H1 (cell line): Measurements from ENCODE around the gene KRT1. TPM values are rescaled to one million over a fixed set of nuclear protein-coding genes. Genes with fewer than 3 reads are reported as not detected.

Source experiments
- CTCF ChIA-PET: fragments of 300-600 bp; sonication (Branson Sonifier 250); formaldehyde crosslinking; loops from one replicate; lab custom pipeline; 2021; ENCODE audit not compliant: partially characterized antibody; lab: Charles Lee
- POLR2A ChIA-PET: fragments of 300-600 bp; sonication (Branson Sonifier 250); formaldehyde crosslinking; loops from one replicate; lab custom pipeline; 2021; ENCODE audit warnings: inconsistent platforms; ENCODE audit not compliant: partially characterized antibody; lab: Charles Lee
- DNase-seq, 2 experiments: peaks; one replicate each; pipeline versions ENCODE4 v3.0.0 to v3.0.0-alpha.2; 2010 to 2022; ENCODE audit warnings: low spot score in 2 of 2, low read depth in 1 of 2, mixed read lengths in 1 of 2
- FAIRE-seq: peaks from 2 replicates; lab custom pipeline; 2011; peaks lifted over from hg19 to GRCh38; lab: Jason Lieb, UNC
- H2AFZ ChIP-seq: 2 replicates; pipeline ENCODE4 v1.8.1; 2012; ENCODE audit warnings: low read length, inconsistent platforms
- H2AK5ac ChIP-seq: 2 replicates; pipeline ENCODE4 v1.6.1; 2013; ENCODE audit warnings: low read depth, low read length
- H2BK120ac ChIP-seq: replicated peaks from 2 replicates; pipeline ENCODE3; 2013; ENCODE audit warnings: low read depth, low read length, inconsistent platforms
- H2BK12ac ChIP-seq: 2 replicates; pipeline ENCODE4 v1.6.1; 2013; ENCODE audit warnings: low read depth, low read length
- H2BK15ac ChIP-seq: 2 replicates; pipeline ENCODE4 v1.6.1; 2013; ENCODE audit warnings: low read length
- H2BK20ac ChIP-seq: 2 replicates; pipeline ENCODE4 v1.6.1; 2013; ENCODE audit warnings: low read length
- H2BK5ac ChIP-seq: 2 replicates; pipeline ENCODE4 v1.6.1; 2013; ENCODE audit warnings: low read depth, low read length
- H3K14ac ChIP-seq: 2 replicates; pipeline ENCODE4 v1.6.1; 2013; ENCODE audit warnings: inconsistent platforms; ENCODE audit not compliant: insufficient read length
- H3K18ac ChIP-seq: 2 replicates; pipeline ENCODE4 v1.6.1; 2013; ENCODE audit warnings: low read length; ENCODE audit errors: extremely low read depth
- H3K23ac ChIP-seq: 2 replicates; pipeline ENCODE4 v1.6.1; 2013; ENCODE audit warnings: inconsistent platforms; ENCODE audit not compliant: insufficient read length
- H3K23me2 ChIP-seq: 2 replicates; pipeline ENCODE4 v1.6.1; 2013; ENCODE audit warnings: low read depth, low read length
- H3K27ac ChIP-seq: 2 replicates; pipeline ENCODE4 v1.6.1; 2011; ENCODE audit warnings: low read depth, low read length, inconsistent platforms
- H3K27me3 ChIP-seq, 4 experiments: replicated peaks in 1 of 4; 1 replicate in 1 of 4; 2 replicates in 3 of 4; pipeline versions ENCODE4 v1.6.1 to v1.8.1; 2011 to 2013; ENCODE audit warnings: low read length in 3 of 4, mild to moderate bottlenecking in 3 of 4, inconsistent platforms in 2 of 4, mixed read lengths in 2 of 4, moderate library complexity in 1 of 4; ENCODE audit not compliant: control insufficient read depth in 3 of 4, insufficient read depth in 3 of 4; ENCODE audit errors: extremely low read depth in 1 of 4
- H3K36me3 ChIP-seq, 4 experiments: 2 replicates each; pipeline versions ENCODE4 v1.6.1 to v1.8.1; 2011 to 2013; ENCODE audit warnings: mild to moderate bottlenecking in 4 of 4, low read length in 3 of 4, moderate library complexity in 2 of 4, control low read depth in 1 of 4, inconsistent platforms in 1 of 4; ENCODE audit not compliant: insufficient read depth in 4 of 4, control insufficient read depth in 2 of 4
- H3K4ac ChIP-seq: replicated peaks from 2 replicates; pipeline ENCODE3; 2013; ENCODE audit warnings: low read length, low read depth, mixed read lengths, inconsistent platforms; ENCODE audit not compliant: insufficient read length
- H3K4me1 ChIP-seq, 4 experiments: replicated peaks in 1 of 4; 1 replicate in 1 of 4; 2 replicates in 3 of 4; pipeline versions ENCODE4 v1.6.1 to v1.8.1; 2011 to 2013; ENCODE audit warnings: low read length in 3 of 4, inconsistent platforms in 2 of 4, mixed read lengths in 1 of 4; ENCODE audit not compliant: insufficient read depth in 4 of 4, control insufficient read depth in 3 of 4
- H3K4me2 ChIP-seq, 2 experiments: 2 replicates each; pipeline versions ENCODE4 v1.6.1 to v1.8.1; 2011 to 2013; ENCODE audit warnings: low read depth in 2 of 2, low read length in 2 of 2, control low read depth in 1 of 2, inconsistent platforms in 1 of 2, mild to moderate bottlenecking in 1 of 2; ENCODE audit not compliant: insufficient read depth in 1 of 2
- H3K4me3 ChIP-seq, 4 experiments: fragments of 200-600, 300-600 bp in 1 of 4; sonication (generic), shearing (Covaris generic), sonication (Bioruptor Twin) in 1 of 4; 2 replicates each; pipeline versions ENCODE4 v1.5.1 to v1.8.1; 2011 to 2016; ENCODE audit warnings: low read length in 4 of 4, low read depth in 3 of 4, control low read depth in 2 of 4, inconsistent platforms in 2 of 4, mild to moderate bottlenecking in 2 of 4, mixed read lengths in 1 of 4, moderate library complexity in 1 of 4; ENCODE audit not compliant: insufficient read depth in 2 of 4; ENCODE audit errors: extremely low read depth in 1 of 4
- H3K56ac ChIP-seq: replicated peaks from 2 replicates; pipeline ENCODE3; 2013; ENCODE audit warnings: low read depth, mild to moderate bottlenecking, mixed read lengths, low read length, inconsistent platforms; ENCODE audit not compliant: insufficient read length
- H3K79me1 ChIP-seq: 2 replicates; pipeline ENCODE4 v1.6.1; 2013; ENCODE audit warnings: low read depth, low read length, control low read depth
- H3K79me2 ChIP-seq, 2 experiments: 2 replicates each; pipeline versions ENCODE4 v1.6.1 to v1.8.1; 2012 to 2013; ENCODE audit warnings: low read length in 2 of 2, mild to moderate bottlenecking in 2 of 2, inconsistent platforms in 1 of 2; ENCODE audit not compliant: insufficient read depth in 2 of 2, control insufficient read depth in 1 of 2
- H3K9ac ChIP-seq, 4 experiments: replicated peaks in 1 of 4; 1 replicate in 1 of 4; 2 replicates in 3 of 4; pipeline versions ENCODE4 v1.6.1 to v1.8.1; 2011 to 2013; ENCODE audit warnings: low read depth in 3 of 4, low read length in 3 of 4, control low read depth in 2 of 4, mild to moderate bottlenecking in 2 of 4, moderate library complexity in 2 of 4, inconsistent platforms in 1 of 4; ENCODE audit errors: extremely low read depth in 1 of 4
- H3K9me3 ChIP-seq, 2 experiments: 2 replicates each; pipeline versions ENCODE4 v1.6.1 to v1.8.1; 2012 to 2013; ENCODE audit warnings: mild to moderate bottlenecking in 2 of 2, moderate library complexity in 2 of 2, control low read depth in 1 of 2, inconsistent platforms in 1 of 2, low read depth in 1 of 2, low read length in 1 of 2, mixed read lengths in 1 of 2; ENCODE audit not compliant: insufficient read depth in 2 of 2
- H4K20me1 ChIP-seq, 2 experiments: replicated peaks in 1 of 2; 2 replicates each; pipeline versions ENCODE3 to v1.8.1; 2011 to 2013; ENCODE audit warnings: inconsistent platforms in 2 of 2, low read length in 2 of 2, mild to moderate bottlenecking in 1 of 2; ENCODE audit not compliant: insufficient read depth in 2 of 2, control insufficient read depth in 1 of 2
- H4K5ac ChIP-seq: 2 replicates; pipeline ENCODE4 v1.6.1; 2013; ENCODE audit warnings: low read length, low read depth, mixed read lengths, inconsistent platforms; ENCODE audit not compliant: insufficient read length
- H4K8ac ChIP-seq: 2 replicates; pipeline ENCODE4 v1.8.0; 2013; ENCODE audit warnings: mild to moderate bottlenecking, moderate library complexity, low read length, inconsistent platforms; ENCODE audit not compliant: insufficient read depth; ENCODE audit errors: extremely low read depth
- H4K91ac ChIP-seq: replicated peaks from 2 replicates; pipeline ENCODE3; 2013; ENCODE audit warnings: low read length, mixed read lengths, inconsistent platforms; ENCODE audit not compliant: insufficient read length
- ASH2L ChIP-seq: fragments of 200-600, 300-600 bp; sonication (generic); IDR thresholded peaks from one replicate; pipeline ENCODE4 v1.7.1; 2017; ENCODE audit warnings: low read length
- BRCA1 ChIP-seq: IDR thresholded peaks from 2 replicates; pipeline ENCODE4 v1.6.1; 2012; ENCODE audit warnings: low read depth, low read length, improper control_type of control experiment
- CEBPB ChIP-seq: IDR thresholded peaks from 2 replicates; pipeline ENCODE4 v1.6.1; 2012; ENCODE audit warnings: low read depth, low read length
- CREB1 ChIP-seq: IDR thresholded peaks from 2 replicates; pipeline ENCODE4 v1.6.1; 2012; ENCODE audit warnings: inconsistent platforms
- CTCF ChIP-seq, 3 experiments: IDR thresholded peaks; 1 replicate in 2 of 3; 2 replicates in 1 of 3; pipeline versions ENCODE4 v1.5.1 to v1.6.1; 2011; ENCODE audit warnings: low read length in 3 of 3, mild to moderate bottlenecking in 3 of 3, inconsistent platforms in 2 of 3, low read depth in 1 of 3, moderate library complexity in 1 of 3; ENCODE audit not compliant: insufficient read depth in 1 of 3; ENCODE audit errors: control extremely low read depth in 1 of 3
- JUND ChIP-seq: IDR thresholded peaks from 2 replicates; pipeline ENCODE4 v1.6.1; 2011; ENCODE audit warnings: mild to moderate bottlenecking, improper control_type of control experiment, low read length
- KDM5A ChIP-seq: fragments of 200-600 bp; IDR thresholded peaks from 2 replicates; pipeline ENCODE4 v1.7.1; 2012; ENCODE audit warnings: mild to moderate bottlenecking, low read length, inconsistent platforms, mixed read lengths
- POU5F1 ChIP-seq: IDR thresholded peaks from 2 replicates; pipeline ENCODE4 v1.6.1; 2011; ENCODE audit warnings: low read depth, mild to moderate bottlenecking, low read length, moderate library complexity
- RAD21 ChIP-seq, 2 experiments: IDR thresholded peaks in 1 of 2; conservative IDR thresholded peaks in 1 of 2; 2 replicates each; pipeline ENCODE4 v1.6.1; 2011; ENCODE audit warnings: low read depth in 2 of 2, low read length in 2 of 2, improper control_type of control experiment in 1 of 2, inconsistent platforms in 1 of 2, mild to moderate bottlenecking in 1 of 2, moderate library complexity in 1 of 2
- RNF2 ChIP-seq: fragments of 200-900, 300-1000 bp; sonication (generic); IDR thresholded peaks from 2 replicates; pipeline ENCODE4 v1.7.1; 2016; ENCODE audit warnings: borderline replicate concordance, low read depth, mild to moderate bottlenecking, antibody characterized with exemption, low read length; ENCODE audit not compliant: poor library complexity, severe bottlenecking; ENCODE audit errors: missing control alignments
- SIRT6 ChIP-seq: IDR thresholded peaks from one replicate; pipeline ENCODE4 v1.7.1; 2012; ENCODE audit warnings: low read length, inconsistent platforms
- SIX5 ChIP-seq: IDR thresholded peaks from 2 replicates; pipeline ENCODE4 v1.6.1; 2011; ENCODE audit warnings: mild to moderate bottlenecking, low read depth, low read length
- WGBS, 2 experiments: shearing (Covaris generic) in 1 of 2; methylation state at CpG; one replicate each; pipeline versions ENCODE4 v1.1.6 to v1.1.7; 2013 to 2015; ENCODE audit warnings: low lambda C conversion rate in 2 of 2, mixed read lengths in 2 of 2, inconsistent platforms in 1 of 2, low coverage in 1 of 2, missing lambda C conversion rate in 1 of 2; ENCODE audit not compliant: insufficient replicate concordance in 2 of 2, insufficient coverage in 1 of 2, insufficient read length in 1 of 2; ENCODE audit errors: extremely low coverage in 1 of 2, missing lambda C conversion rate in 1 of 2; 5-methylcytosine and 5-hydroxymethylcytosine counted together
- polyA plus RNA-seq, 7 experiments: library from polyadenylated mRNA; depleted of rRNA in 3 of 7; stranded (reverse) in 5 of 7; unstranded in 2 of 7; fragments of >200 nt in 5 of 7; fragments of 200-250 nt in 2 of 7; gene quantifications; 1 replicate in 5 of 7; 2 replicates in 1 of 7; 4 replicates in 1 of 7; pipeline versions ENCODE4 v1.2.1 to v1.2.3, GENCODE V29; 2011 to 2013; ENCODE audit warnings: missing spikeins in 2 of 7, mixed read lengths in 2 of 7
- total RNA-seq: library from RNA; stranded (reverse); fragmentation: NEBNext Ultra II Directional; extraction: Animal tissue kit (Norgen Biotek cat#: 25700); gene quantifications from 2 replicates; pipeline ENCODE4 v1.2.1, GENCODE V29; 2021

Gene KRT1
- total and polyA plus RNA-seq, 2 of the 8 experiments (the other 6 are each of a cell fraction or from before 2014, with no cell fraction given), result not detected

- 82% methylated on average over 4 of the region's 4 CpGs; no CpG with 5 or more reads in 1 of the 2 experiments for WGBS, 2 experiments
- Histone ChIP-seq H3K27ac (no peak overlapping the region), H2AK5ac (no peak overlapping the region), H4K20me1 (no peaks in the 10 kb centered on the region), H2BK20ac (no peak overlapping the region), H3K4me2 (no peak overlapping the region), H2BK120ac (no peak overlapping the region), H3K4ac (no peak overlapping the region), H3K9me3 (no peaks in the 10 kb centered on the region), H3K23ac (no peak overlapping the region), H3K79me1 (no peaks in the 10 kb centered on the region; the same call in 1 of the 2 replicates), H3K36me3 (no peaks in the 10 kb centered on the region), H4K8ac (no peak overlapping the region), H3K79me2 (no peaks in the 10 kb centered on the region), H2BK15ac (no peak overlapping the region), H3K27me3 (no peaks in the 10 kb centered on the region; a peak in 2 of 7 replicates), H3K56ac (no peak overlapping the region), H4K91ac (no peak overlapping the region), H2BK12ac (no peak overlapping the region), H2AFZ (no peak overlapping the region), H3K14ac (no peak overlapping the region), H3K23me2 (no peaks in the 10 kb centered on the region), H4K5ac (no peak overlapping the region), H3K4me3 (no peak overlapping the region), H3K4me1 (no peaks in the 10 kb centered on the region), H3K9ac (no peak overlapping the region), H2BK5ac (no peak overlapping the region), H3K18ac (no peak overlapping the region)
- FAIRE-seq, result no peak
- DNase-seq, result no peak
- ChIA-PET POLR2A (no interaction called here), CTCF (no interaction called here)
- TF ChIP-seq CEBPB (no peak), POU5F1 (no peak), CREB1 (no peak), BRCA1 (no peak), RNF2 (no peak), SIRT6 (no peak), RAD21 (IDR thresholded peaks at IDR 0.05 in 1 of 2, conservative IDR thresholded peaks at IDR 0.05 in 1 of 2; ENCODE audit: low read depth in 2 of 2, low read length in 2 of 2) (no peak), ASH2L (no peak), JUND (no peak), CTCF (IDR thresholded peaks at IDR 0.05; ENCODE audit: control extremely low read depth in 1 of 3, insufficient read depth in 1 of 3, low read depth in 1 of 3, low read length in 3 of 3) (no peak), SIX5 (no peak), KDM5A (no peak)
Observed at GRCh38 chr12:52630599-52631200, 49.5 kb downstream of the KRT1 start.
